ENCODE results near the gene KLHL1. TPM values are rescaled to one million over a fixed set of nuclear protein-coding genes. Genes with fewer than 3 reads are reported as not detected.

The KLHL1 gene
- total and polyA plus RNA-seq, 12 donors, result under 0.01 to 0.28 (median 0.08) TPM; not detected in 7

GRCh38 chr13:70080012-70080411 lies 28.2 kb downstream of the KLHL1 start:
- no peaks in the 10 kb centered on the region for H3K36me3 ChIP-seq (replicated peaks in 1 of 2)
- no peak for DNase-seq
- 23 to 48% (median 24%) methylated on average over 3 to 4 of the region's 4 CpGs for WGBS, 4 donors
- no peaks in the 10 kb centered on the region for H3K27me3 ChIP-seq
- TF ChIP-seq CTCF (IDR thresholded peaks at IDR 0.05) (no peak), POLR2A (IDR thresholded peaks at IDR 0.05) (no peak)
- H3K4me1 ChIP-seq (replicated peaks in 1 of 2), result no peaks in the 10 kb centered on the region
- H3K27ac ChIP-seq, result no peak overlapping the region
- intact Hi-C loops (cut with DNase I), result no loop called here
- H3K9me3 ChIP-seq (replicated peaks in 1 of 3), result no peaks in the 10 kb centered on the region
- no peak overlapping the region for H3K4me3 ChIP-seq

- intact Hi-C loops (cut with DNase I), result no loop called here
- Histone ChIP-seq H3K27ac (no peak overlapping the region), H3K27me3 (no peaks in the 10 kb centered on the region), H3K4me3 (no peak overlapping the region), H3K4me1 (replicated peaks in 1 of 2) (no peaks in the 10 kb centered on the region), H3K9me3 (replicated peaks in 1 of 3) (no peaks in the 10 kb centered on the region), H3K36me3 (replicated peaks in 1 of 2) (no peaks in the 10 kb centered on the region)
- no peak for DNase-seq
- no peak for TF ChIP-seq CTCF (IDR thresholded peaks at IDR 0.05)
- TF ChIP-seq POLR2A (IDR thresholded peaks at IDR 0.05), result no peak
Observed at GRCh38 chr13:70054572-70054971, 53.7 kb downstream of the KLHL1 start.

GRCh38 chr13:70051531-70051930 lies 56.7 kb downstream of the KLHL1 start:
- no peaks in the 10 kb centered on the region for H3K36me3 ChIP-seq (replicated peaks in 1 of 2)
- TF ChIP-seq CTCF (IDR thresholded peaks at IDR 0.05) (no peak), POLR2A (IDR thresholded peaks at IDR 0.05) (no peak)
- intact Hi-C loops (cut with DNase I), result no loop called here
- no peak for DNase-seq
- WGBS, 4 donors, result 47 to 74% (median 59%) methylated on average over 1 of the region's 1 CpG
- H3K9me3 ChIP-seq (replicated peaks in 1 of 3), result no peaks in the 10 kb centered on the region
- H3K4me1 ChIP-seq (replicated peaks in 1 of 2), result no peaks in the 10 kb centered on the region
- no peak overlapping the region for H3K4me3 ChIP-seq
- H3K27ac ChIP-seq, result no peak overlapping the region
- H3K27me3 ChIP-seq, result no peaks in the 10 kb centered on the region

- TF ChIP-seq POLR2A (IDR thresholded peaks at IDR 0.05), result no peak
- no peak for TF ChIP-seq CTCF (IDR thresholded peaks at IDR 0.05)
- no peak for DNase-seq
- Histone ChIP-seq H3K27ac (no peak overlapping the region), H3K4me1 (replicated peaks in 1 of 2) (no peaks in the 10 kb centered on the region), H3K36me3 (replicated peaks in 1 of 2) (no peaks in the 10 kb centered on the region), H3K4me3 (no peak overlapping the region), H3K9me3 (replicated peaks in 1 of 3) (no peaks in the 10 kb centered on the region), H3K27me3 (no peaks in the 10 kb centered on the region)
- 63 to 88% (median 74%) methylated on average over 1 of the region's 1 CpG for WGBS, 4 donors
- intact Hi-C loops (cut with DNase I), result no loop called here
Observed at GRCh38 chr13:70043685-70044084, 64.6 kb downstream of the KLHL1 start.

Data from adrenal gland (tissue), 12 donors.